HG03457 (cell line): ENCODE results near the gene ADAM17.

Source experiments
- ATAC-seq: cut with Tn5 transposase; IDR thresholded peaks from one replicate; pipeline ENCODE4 v1.9.1; 2021; ENCODE audit warnings: moderate number of reproducible peaks; ENCODE audit not compliant: unreplicated experiment

The ADAM17 gene

GRCh38 chr2:9474361-9475057 is 81.1 kb downstream of the ADAM17 start, which contains the start of gene IAH1:
IAH1 (plus strand) TSS chr2:9474551; CDS start chr2:9474567, 16 bp downstream.
- ATAC-seq: peak; percentile 62

GRCh38 chr2:9473985-9474360 is 81.7 kb downstream of the ADAM17 start:
- ATAC-seq: no peak

DNA sequence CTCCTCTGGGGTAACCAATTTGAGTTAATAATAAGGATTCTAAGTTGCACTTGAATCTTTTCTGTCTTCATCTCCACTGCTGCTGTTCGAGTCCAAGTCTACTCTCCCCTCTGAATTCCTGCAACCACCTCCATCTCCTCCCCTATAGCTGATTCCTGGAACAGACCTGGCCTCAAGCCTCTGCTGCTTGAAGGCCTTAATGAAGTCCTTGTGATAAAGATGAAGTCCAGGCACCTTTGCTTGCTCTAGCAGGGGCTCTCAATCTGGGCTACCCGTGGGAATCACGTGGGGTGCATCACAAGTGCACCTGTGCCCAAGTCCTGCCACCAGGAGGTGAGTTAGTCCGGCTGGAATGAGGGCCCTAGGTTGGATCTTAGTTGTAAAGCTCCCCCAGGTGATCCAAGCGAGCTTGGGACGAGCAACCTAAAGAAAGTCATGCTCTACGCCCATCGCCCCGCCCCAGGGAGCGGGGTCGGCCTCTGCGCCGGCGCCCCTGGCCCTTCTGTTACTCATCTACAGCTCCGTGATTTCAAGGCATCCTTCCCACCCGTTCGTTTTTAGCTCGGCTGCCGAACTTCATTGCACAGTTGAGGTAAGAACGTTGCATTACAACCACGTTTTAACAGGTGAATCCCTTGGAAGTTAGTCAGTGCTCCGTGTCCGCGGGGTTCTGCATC is 82.2 kb downstream of the ADAM17 start:
- no peak for ATAC-seq

GRCh38 chr2:9472511-9472910 is 83.1 kb downstream of the ADAM17 start:
- ATAC-seq: no peak

DNA sequence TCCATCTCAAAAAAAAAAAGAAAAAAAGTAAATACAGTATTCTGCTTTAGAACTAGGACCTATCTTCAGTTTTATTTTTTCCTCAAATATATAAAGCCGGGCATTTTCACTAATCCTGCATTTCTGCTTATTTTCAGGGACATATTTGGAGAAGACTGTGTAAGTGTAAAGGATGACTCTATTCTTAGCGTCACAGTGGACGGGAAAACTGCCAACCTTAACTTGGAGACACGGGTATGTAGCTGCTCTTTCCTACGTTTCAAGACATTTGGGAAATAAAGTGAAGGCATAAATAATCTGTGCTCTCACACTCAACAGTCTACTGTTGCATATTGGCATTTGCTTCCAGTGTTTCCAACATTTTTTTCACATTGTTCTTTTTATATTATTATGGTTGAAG is 84.4 kb downstream of the ADAM17 start:
- no peak for ATAC-seq

DNA sequence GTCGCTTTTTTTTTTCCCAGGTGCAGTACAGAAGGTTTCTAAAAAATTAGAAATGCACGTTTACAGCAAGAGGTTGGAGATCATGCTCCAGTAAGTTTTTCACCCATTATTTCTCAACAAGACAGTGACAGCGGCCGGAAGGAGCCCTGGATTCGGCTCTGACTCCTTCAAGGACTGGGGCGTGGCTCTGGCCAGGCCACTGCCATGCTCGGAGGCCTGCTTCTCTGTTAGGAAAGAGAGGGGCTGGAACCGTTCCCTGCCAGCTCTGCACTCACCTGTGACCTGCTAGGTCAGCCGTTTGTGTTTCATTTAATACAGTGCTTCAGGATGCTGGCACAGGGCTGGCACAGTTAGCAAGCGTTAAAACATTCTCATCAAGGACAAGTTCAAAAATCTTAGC is 87.9 kb downstream of the ADAM17 start:
- ATAC-seq: no peak

- ATAC-seq: no peak
These were observed 89.4 kb downstream of the ADAM17 start for GRCh38 chr2:9466147-9466683.

- ATAC-seq: no peak
These were observed 90.5 kb downstream of the ADAM17 start for GRCh38 chr2:9465170-9465569.

- ATAC-seq: no peak
These were observed 92.0 kb downstream of the ADAM17 start for GRCh38 chr2:9463698-9464034.

GRCh38 chr2:9462886-9463697 is 92.5 kb downstream of the ADAM17 start:
- no peak for ATAC-seq

DNA sequence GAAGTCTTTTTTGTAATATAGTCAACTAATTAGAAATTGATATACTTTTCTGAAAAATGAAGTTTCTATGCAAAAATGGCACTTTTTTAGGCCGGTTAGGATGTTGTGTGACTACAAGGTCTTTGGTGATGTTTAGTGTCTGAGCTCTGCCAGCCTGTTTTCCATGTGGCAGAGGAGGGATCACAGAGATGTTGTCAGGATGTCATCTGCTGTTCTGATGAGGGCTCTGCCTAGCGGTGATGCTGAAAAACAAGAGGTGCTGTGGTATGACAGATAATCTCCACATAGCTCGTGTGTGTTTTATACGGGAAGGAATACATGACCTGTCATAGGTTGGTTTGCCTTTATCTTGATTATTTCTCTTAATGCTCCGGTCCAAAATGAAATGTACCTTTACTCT is 93.3 kb downstream of the ADAM17 start:
- no peak for ATAC-seq

DNA sequence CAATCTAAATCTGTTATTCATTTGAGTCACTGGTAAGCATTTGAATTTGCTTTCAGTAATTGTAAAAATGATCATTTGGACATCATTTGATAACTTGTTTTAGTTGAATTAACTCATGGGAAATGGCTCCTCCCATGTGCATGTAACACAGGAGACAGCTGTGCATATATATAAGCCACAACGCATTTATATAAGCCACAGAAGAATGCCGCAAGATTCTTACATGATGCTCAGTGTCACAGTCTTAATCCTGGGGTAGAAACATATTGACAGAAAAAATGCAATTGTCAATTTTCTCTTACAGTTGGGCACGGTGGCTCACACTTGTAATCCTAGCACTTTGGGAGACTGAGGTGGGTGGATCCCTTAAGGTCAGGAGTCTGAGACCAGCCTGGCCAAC is 94.6 kb downstream of the ADAM17 start:
- ATAC-seq: no peak

DNA sequence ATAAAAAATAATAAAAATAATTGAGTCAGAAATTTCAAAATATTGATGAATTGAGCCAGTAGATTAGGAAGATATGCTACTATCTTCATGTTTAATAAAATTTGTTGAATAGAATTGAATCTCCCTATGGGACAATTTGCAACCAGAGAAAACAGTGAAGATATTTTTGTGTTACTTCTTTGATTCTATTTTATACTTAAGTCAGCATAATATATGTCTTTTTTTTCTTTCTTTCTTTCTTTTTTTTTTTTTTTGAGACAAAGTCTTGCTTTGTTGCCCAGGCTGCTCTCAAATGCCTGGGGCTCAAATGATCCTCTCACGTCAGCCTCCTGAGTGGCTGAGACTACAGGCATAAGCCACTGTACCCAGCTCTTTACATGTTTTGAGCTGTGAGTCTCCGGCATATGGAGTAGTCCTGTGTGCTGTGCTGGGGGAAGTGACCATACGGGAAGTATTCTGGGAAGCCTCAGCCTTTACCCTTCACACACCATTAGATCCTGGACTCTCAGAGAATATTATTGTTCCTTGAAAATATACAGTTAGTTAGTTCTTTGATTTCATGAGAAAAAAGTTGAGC is 95.1 kb downstream of the ADAM17 start:
- ATAC-seq: no peak

GRCh38 chr2:9451231-9451630 is 104.4 kb downstream of the ADAM17 start:
- ATAC-seq: no peak

GRCh38 chr2:9445089-9445488 is 110.5 kb downstream of the ADAM17 start:
- no peak for ATAC-seq

DNA sequence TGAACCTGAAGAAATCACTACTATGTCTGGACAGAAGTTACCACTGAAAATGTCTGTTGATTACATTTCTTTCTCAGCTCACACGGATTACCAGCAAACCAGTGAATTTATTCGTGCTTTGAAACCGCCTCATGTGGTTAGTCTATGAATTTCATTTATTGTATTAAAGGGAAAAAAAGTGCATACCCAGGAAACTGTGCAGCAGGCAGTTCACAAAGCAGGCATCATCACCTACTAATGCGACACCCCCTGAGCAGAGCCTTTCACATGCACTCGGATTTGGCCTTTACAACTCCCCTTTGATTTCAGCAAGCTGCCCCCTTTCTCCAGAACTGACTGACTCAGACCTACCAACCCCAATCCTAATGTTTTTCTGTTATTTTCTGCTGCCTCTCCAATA is 112.1 kb downstream of the ADAM17 start:
- no peak for ATAC-seq

- ATAC-seq: no peak
These were observed 114.1 kb downstream of the ADAM17 start for GRCh38 chr2:9441556-9441955.

DNA sequence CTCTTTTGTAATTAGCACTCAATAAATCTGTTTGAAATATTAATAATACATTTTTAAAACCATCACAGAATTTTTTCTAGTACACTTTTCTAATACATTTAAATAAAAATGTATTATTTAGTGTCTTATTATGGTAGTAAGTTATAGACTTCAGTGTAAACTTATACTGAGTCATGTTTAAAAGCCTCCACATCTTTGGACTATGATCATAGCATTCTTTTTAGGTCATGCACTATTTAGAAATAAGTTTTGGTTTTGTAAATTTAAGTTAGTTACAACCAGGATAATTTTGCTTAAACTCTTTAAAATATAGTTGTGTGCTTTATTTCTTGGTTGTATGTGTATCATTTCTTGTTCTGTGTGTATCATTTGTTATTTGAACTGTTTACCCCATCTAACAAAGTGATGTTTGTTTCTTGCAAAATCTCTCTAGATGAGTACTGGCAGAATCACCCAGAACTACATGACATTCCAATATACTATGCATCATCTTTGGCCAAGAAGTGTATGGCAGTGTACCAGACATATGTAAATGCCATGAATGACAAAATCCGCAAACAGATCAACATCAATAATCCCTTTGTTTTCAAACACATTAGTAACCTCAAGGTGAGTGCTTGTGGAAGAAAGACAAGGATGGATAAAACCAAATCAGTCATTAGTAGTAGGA is 115.4 kb downstream of the ADAM17 start:
- ATAC-seq: no peak

GRCh38 chr2:9439536-9439935 is 116.1 kb downstream of the ADAM17 start:
- no peak for ATAC-seq
